NOMO-1 (cell line): ENCODE results near the gene IQSEC3.
"Not testable (repeated sequence)": the region's sequence is repeated elsewhere in the genome, so short reads cannot be mapped to it uniquely, and the experiment has no call there.

Source experiments
- DNase-seq, 2 experiments: peaks; one replicate each; lab custom pipeline; 2025; ENCODE audit not compliant: unreplicated experiment in 2 of 2; lab: John Stamatoyannopoulos, UW

The IQSEC3 gene

DNA sequence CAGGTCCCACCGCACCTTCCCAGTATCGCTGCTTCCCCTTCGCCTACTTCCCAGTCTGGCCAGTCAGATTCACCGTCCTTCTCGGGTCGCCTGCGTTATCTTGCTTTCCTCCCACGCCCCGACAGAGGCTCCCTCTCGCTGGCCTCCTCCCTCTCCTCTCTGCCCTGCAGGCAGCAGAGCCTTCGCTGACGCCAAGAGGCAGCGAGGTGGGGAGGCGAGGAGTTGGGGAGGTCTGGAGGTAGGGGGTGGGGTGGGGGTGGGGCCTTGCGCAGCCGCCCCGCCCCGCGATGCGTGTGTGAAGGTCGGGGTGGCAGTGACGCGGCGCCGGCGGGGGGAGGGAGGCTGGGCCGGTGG, at the start of gene IQSEC3:
Gene IQSEC3 (plus strand): TSS at position 340 of the 354 bp plus-strand sequence. CDS start 116 bp downstream, outside the sequence.
- not testable (repeated sequence) for DNase-seq

- not testable (repeated sequence) for DNase-seq
These were observed 48.9 kb upstream of the IQSEC3 start for GRCh38 chr12:17370-18340.

DNA sequence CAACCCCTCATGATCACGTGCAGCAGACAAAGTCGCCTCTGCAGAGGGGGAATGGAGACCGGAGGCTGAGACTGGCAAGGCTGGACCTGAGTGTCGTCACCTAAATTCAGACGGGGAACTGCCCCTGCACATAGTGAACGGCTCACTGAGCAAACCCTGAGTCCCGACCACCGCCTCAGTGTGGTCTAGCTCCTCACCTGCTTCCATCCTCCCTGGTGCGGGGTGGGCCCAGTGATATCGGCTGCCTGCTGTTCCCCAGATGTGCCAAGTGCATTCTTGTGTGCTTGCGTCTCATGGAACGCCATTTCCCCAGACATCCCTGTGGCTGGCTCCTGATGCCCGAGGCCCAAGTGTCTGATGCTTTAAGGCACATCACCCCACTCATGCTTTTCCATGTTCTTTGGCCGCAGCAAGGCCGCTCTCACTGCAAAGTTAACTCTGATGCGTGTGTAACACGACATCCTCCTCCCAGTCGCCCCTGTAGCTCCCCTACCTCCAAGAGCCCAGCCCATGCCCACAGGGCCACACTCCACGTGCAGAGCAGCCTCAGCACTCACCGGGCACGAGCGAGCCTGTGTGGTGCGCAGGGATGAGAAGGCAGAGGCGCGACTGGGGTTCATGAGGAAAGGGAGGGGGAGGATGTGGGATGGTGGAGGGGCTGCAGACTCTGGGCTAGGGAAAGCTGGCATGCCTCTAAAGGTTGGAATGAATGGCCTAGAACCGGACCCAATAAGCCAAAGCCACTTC, 47.6 kb upstream of the IQSEC3 start:
- DNase-seq: not testable (repeated sequence)

DNA sequence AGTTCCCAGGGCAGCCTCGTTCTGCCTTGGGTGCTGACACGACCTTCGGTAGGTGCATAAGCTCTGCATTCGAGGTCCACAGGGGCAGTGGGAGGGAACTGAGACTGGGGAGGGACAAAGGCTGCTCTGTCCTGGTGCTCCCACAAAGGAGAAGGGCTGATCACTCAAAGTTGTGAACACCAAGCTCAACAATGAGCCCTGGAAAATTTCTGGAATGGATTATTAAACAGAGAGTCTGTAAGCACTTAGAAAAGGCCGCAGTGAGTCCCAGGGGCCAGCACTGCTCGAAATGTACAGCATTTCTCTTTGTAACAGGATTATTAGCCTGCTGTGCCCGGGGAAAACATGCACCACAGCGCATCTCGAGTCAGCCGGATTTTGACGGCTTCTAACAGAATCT, 46.7 kb upstream of the IQSEC3 start:
- not testable (repeated sequence) for DNase-seq

- no peak for DNase-seq
These were observed 45.8 kb upstream of the IQSEC3 start for GRCh38 chr12:20757-21156.

GRCh38 chr12:21301-22189, 45.0 kb upstream of the IQSEC3 start:
- DNase-seq: no peak

- DNase-seq: no peak
These were observed 44.4 kb upstream of the IQSEC3 start for GRCh38 chr12:22190-22529.

DNA sequence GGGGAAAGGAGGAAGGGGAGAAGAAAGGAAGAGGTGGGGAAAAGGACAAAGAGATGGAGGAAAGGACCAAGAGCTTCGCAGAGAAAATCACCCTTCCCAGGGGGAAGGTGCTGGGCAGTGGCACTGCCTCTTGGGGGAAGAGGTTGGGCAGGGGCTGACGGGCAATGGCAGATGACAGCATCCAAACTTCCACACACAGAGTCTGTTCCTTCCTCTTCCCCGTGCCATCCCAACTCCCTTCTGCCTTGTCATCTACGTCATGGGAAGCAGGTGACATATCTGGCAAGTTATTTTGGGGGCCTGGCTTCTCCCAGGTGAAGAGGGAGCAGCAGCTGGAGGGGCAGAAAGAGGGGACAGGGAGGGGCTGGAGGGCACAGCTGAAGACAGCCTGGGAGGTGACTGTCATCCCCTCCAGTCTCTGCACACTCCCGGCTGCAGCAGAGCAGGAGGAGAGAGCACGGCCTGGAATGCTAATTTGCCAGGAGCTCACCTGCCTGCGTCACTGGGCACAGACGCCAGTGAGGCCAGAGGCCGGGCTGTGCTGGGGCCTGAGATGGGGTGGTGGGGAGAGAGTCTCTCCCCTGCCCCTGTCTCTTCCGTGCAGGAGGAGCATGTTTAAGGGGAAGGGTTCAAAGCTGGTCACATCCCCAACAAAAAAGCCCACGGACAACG, 43.9 kb upstream of the IQSEC3 start:
- no peak for DNase-seq

- DNase-seq: not testable (repeated sequence)
These were observed 38.7 kb upstream of the IQSEC3 start for GRCh38 chr12:27904-28303.

DNA sequence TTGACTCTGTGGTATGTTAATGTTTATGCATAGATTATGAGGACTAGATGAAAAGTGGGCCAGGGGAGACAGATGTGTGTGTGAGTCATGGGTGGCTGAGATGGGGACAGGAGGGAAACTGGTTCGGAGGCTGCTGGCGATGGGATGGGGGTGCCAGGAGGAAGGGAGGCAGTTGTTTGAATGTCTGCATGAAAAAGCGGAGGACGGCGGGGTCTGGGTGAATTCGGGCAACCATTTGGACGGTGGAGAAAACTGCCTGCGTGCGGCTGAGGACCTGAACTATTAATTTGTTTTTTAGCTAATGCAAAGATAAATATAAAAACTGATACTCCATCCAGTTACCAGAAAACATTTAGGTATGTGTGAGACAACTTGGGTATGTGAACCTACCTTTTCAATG, 27.8 kb upstream of the IQSEC3 start:
- not testable (repeated sequence) for DNase-seq

DNA sequence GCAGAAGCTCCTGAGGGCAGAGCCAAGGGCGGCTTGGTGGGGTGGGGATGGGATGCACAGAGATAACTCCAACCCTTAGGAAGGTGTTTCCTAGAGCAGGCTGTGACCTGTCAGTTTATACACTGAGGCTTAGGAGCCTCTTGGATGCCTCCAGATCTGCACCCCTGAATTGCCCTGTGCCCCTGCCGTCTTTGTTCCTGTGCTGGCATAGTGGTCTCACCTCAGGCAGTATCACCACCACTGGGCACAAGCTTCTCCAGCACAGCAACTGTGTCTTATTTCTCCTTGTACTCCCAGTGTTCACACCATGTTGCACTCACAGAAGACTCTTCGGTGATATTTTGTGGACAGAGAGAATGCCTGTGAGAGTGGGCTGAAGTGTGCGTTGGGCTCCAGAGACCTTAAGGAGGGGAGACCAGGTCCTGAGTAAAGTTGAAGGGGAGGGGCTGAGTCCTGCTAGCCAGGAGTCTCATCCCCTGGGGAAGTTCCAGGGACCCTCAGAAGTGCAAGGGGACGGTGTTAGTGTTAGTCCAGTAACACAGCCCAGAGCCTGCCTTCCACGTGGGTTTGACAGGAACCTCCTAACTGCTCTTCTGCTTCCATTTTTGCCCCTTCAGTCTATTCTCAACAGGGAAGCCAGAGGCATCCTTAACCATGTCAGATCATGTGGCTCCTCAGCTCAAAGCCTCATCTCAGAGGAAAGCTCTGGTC, 26.9 kb upstream of the IQSEC3 start:
- DNase-seq: not testable (repeated sequence)

DNA sequence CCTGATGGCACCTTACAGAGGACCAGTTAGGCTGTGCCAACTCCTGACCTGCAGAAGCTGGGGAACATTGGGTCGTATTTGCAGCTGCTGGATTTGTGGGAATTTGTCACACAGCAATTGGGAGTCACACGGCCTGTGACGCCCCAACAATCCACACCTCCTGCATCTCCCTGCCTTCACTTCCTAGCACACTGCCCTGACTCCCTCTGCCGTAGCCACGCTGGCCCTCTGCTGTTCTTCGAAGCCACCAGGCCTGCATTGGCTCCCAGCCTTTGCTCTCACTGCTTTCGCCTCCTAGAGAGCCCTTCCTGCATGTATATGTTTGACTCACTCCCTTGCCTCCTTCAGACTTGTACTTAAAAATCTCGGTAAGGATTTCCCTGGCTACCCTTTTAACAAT, 22.2 kb upstream of the IQSEC3 start:
- DNase-seq: not testable (repeated sequence)

DNA sequence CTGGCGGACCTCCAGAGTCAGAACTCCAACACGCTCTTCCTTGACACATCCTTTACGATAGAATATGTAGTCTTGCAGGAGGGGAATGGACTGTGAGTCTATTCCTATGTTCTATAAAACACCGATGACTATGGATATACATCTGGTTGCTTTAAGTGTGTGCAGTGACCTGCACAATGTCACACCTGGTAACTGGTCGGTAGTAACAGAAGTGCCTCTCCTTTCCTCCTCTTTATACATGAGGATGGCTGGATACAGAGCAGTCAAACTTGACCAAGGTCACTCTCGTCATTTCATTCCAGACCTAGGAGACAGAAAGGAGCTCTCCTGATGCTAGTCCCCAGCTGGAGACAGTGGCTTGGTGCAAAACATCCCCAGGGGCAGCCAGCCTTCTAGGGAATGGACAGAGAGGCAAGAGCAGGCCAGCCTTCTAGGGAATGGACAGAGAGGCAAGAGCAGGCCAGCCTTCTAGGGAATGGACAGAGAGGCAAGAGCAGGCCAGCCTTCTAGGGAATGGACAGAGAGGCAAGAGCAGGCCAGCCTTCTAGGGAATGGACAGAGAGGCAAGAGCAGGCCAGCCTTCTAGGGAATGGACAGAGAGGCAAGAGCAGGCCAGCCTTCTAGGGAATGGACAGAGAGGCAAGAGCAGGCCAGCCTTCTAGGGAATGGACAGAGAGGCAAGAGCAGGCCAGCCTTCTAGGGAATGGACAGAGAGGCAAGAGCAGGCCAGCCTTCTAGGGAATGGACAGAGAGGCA, 21.2 kb upstream of the IQSEC3 start:
- DNase-seq: not testable (repeated sequence)

GRCh38 chr12:45991-46358, 20.6 kb upstream of the IQSEC3 start:
- not testable (repeated sequence) for DNase-seq

DNA sequence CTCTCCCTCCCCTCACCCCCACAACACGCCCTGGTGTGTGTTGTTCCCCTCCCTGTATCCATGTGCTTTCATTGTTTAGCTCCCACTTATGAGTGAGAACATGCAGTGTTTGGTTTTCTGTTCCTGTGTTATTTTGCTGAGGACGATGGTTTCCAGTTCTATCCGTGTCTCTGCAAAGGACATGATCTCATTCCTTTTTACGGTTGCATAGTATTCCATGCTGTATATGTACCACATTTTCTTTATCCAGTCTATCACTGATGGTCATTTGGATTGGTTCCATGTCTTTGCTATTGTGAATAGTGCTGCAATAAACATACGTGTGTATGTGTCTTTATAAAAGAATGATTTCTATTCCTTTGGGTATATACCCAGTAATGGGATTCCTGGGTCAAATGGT, 20.0 kb upstream of the IQSEC3 start:
- DNase-seq: not testable (repeated sequence)

DNA sequence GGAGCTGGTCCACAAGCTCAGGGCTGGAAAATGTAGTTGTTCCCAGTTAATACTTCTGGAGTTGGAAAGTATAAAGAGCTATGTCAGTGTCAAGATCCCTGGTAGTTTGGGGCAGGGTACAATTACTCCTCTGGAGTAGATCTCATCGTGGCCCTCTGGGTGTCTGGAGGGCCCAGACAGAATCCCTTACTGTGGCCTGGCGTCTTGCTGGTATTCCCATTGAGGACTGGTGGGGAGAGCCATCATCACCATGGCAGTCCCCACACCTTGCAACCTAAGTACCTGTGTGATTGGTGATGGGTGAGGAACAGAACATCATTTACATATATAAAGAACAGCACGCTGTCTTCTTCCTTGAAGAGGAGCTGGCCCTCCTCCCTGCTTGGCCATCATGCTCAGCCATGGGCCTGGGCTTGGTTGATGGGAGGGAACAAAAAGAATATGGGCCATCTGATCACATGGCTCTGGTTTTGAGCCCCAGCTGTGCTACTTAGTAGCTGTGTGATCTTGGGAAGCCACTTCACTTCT, 18.8 kb upstream of the IQSEC3 start:
- DNase-seq: not testable (repeated sequence)

GRCh38 chr12:49149-49548, 17.4 kb upstream of the IQSEC3 start:
- not testable (repeated sequence) for DNase-seq

DNA sequence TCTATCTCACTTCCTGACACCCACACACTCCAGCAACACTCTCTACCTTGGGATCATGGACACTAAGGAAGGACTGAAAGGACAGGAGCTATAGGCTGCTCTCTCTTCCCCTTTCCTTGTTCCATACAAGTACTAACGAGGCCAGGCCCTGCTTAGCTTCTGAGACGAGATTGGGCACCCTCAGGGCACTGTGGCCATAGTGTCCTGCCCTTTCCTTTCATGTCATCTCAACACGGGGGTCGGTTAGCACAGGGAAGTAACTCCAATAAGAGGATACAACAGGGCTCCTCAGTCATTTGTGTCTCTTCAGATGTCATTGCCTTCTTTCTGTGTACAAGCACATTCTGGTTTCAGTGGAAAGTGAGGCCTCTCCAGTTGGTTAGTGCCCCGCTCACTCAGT, 15.5 kb upstream of the IQSEC3 start:
- not testable (repeated sequence) for DNase-seq

DNA sequence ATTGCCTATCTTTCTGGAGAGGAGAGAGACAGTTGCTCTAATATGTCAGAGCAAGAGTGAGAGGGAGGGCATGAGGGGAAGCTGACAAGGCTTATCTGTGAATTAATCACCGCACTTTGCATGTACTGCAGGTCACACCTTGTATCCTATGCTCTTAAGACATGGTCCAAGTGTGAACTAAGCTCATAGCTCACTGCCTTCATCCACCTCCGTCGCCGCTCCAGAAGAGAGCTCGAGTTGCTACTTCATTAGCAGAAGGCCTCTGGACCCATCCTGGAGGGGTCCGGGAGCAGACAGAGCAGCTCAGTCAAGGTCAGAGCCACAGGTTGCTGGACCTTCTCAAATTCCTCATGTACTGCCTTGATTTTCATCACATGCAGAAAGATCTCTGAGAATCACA, 14.6 kb upstream of the IQSEC3 start:
- DNase-seq: not testable (repeated sequence)
